HepG2 (cell line): ENCODE data around the gene SEPTIN10. TPM values are rescaled to one million over a fixed set of nuclear protein-coding genes. Genes with fewer than 3 reads are reported as not detected.

ENCODE experiments used
- ATF3 ChIP-seq: sonication (generic); formaldehyde crosslinking; IDR thresholded peaks from 2 replicates; pipeline ENCODE4 v1.4.0; 2020; ENCODE audit warnings: missing genetic modification reagents
- EEA1 ChIP-seq: sonication (generic); formaldehyde crosslinking; IDR thresholded peaks from 2 replicates; pipeline ENCODE4 v1.5.1; 2020; ENCODE audit warnings: mild to moderate bottlenecking, missing genetic modification reagents, borderline replicate concordance
- EED ChIP-seq: sonication (generic); formaldehyde crosslinking; IDR thresholded peaks from 2 replicates; pipeline ENCODE4 v1.5.0; 2020; ENCODE audit warnings: mild to moderate bottlenecking, missing genetic modification reagents
- FOSL1 ChIP-seq: sonication (generic); formaldehyde crosslinking; IDR thresholded peaks from 2 replicates; pipeline ENCODE4 v1.9.0; 2021; ENCODE audit warnings: missing genetic modification reagents, borderline replicate concordance
- HOXA3 ChIP-seq: sonication (generic); formaldehyde crosslinking; IDR thresholded peaks from 2 replicates; pipeline ENCODE4 v1.5.0; 2020; ENCODE audit warnings: missing genetic modification reagents
- NR2F6 ChIP-seq, 2 experiments: IDR thresholded peaks; 2 replicates each; pipeline ENCODE4 v1.6.1; 2016; ENCODE audit warnings: antibody characterized with exemption in 1 of 2, mild to moderate bottlenecking in 1 of 2
- POLR2A ChIP-seq, 2 experiments: IDR thresholded peaks; 2 replicates each; pipeline ENCODE4 v1.6.1; 2011; ENCODE audit warnings: low read depth in 2 of 2, low read length in 2 of 2, mild to moderate bottlenecking in 1 of 2, moderate library complexity in 1 of 2; ENCODE audit not compliant: insufficient read depth in 1 of 2
- SALL1 ChIP-seq: sonication (generic); formaldehyde crosslinking; IDR thresholded peaks from 2 replicates; pipeline ENCODE4 v1.8.0; 2022; ENCODE audit warnings: mild to moderate bottlenecking, missing genetic modification reagents
- ZBTB39 ChIP-seq: sonication (generic); formaldehyde crosslinking; IDR thresholded peaks from 2 replicates; pipeline ENCODE4 v1.5.0; 2020; ENCODE audit warnings: missing genetic modification reagents
- ZFP36 ChIP-seq: fragments of 150-350 bp; IDR thresholded peaks from 2 replicates; pipeline ENCODE4 v1.6.1; 2018; ENCODE audit warnings: borderline replicate concordance, low read length, low read depth; ENCODE audit not compliant: partially characterized antibody
- ZFP36L1 ChIP-seq: sonication (generic); formaldehyde crosslinking; IDR thresholded peaks from 2 replicates; pipeline ENCODE4 v1.8.0; 2022; ENCODE audit warnings: mild to moderate bottlenecking, missing genetic modification reagents, moderate library complexity
- ZFP62 ChIP-seq: sonication (generic); formaldehyde crosslinking; IDR thresholded peaks from 2 replicates; pipeline ENCODE4 v1.4.0; 2020; ENCODE audit warnings: missing genetic modification reagents
- ZFP90 ChIP-seq: sonication (generic); formaldehyde crosslinking; IDR thresholded peaks from 2 replicates; pipeline ENCODE4 v1.8.0; 2022; ENCODE audit warnings: missing genetic modification reagents, mild to moderate bottlenecking, inconsistent platforms, borderline replicate concordance
- ZGPAT ChIP-seq: IDR thresholded peaks from 2 replicates; pipeline ENCODE4 v1.6.1; 2016; ENCODE audit warnings: mild to moderate bottlenecking
- ZHX2 ChIP-seq, 2 experiments: sonication (generic) in 1 of 2; formaldehyde crosslinking in 1 of 2; IDR thresholded peaks; 2 replicates each; pipeline versions ENCODE4 v1.6.1 to v1.9.0; 2014 to 2022; ENCODE audit warnings: antibody characterized with exemption in 1 of 2, borderline replicate concordance in 1 of 2, inconsistent platforms in 1 of 2, low read depth in 1 of 2, missing genetic modification reagents in 1 of 2
- ZNF562 ChIP-seq: sonication (generic); formaldehyde crosslinking; IDR thresholded peaks from 2 replicates; pipeline ENCODE4 v1.8.0; 2022; ENCODE audit warnings: missing genetic modification reagents, borderline replicate concordance
- ZNF607 ChIP-seq: sonication (generic); formaldehyde crosslinking; IDR thresholded peaks from 2 replicates; pipeline ENCODE4 v1.5.1; 2020; ENCODE audit warnings: missing genetic modification reagents, mild to moderate bottlenecking, borderline replicate concordance
- ZNF768 ChIP-seq: sonication (generic); formaldehyde crosslinking; IDR thresholded peaks from 2 replicates; pipeline ENCODE4 v1.4.0; 2020; ENCODE audit warnings: missing genetic modification reagents
- polyA plus RNA-seq, 8 experiments: library from polyadenylated mRNA; depleted of rRNA in 3 of 8; stranded (reverse) in 7 of 8; unstranded in 1 of 8; fragments of >200 nt; fragmentation: Illumina TruSeq in 4 of 8; extraction: Trizol in 4 of 8; gene quantifications; 2 replicates each; pipeline versions ENCODE4 v1.2.1 to v1.2.3, GENCODE V29; 2011 to 2016; ENCODE audit warnings: low read depth in 4 of 8, missing spikeins in 1 of 8, mixed read lengths in 1 of 8; ENCODE audit not compliant: insufficient read depth in 1 of 8
- total RNA-seq, 5 experiments: library from RNA; depleted of rRNA; stranded (reverse); fragments of >200 nt; fragmentation: Illumina TruSeq; extraction: Trizol; gene quantifications; 2 replicates each; pipeline ENCODE4 v1.2.3, GENCODE V29; 2016; ENCODE audit warnings: low read depth in 1 of 5

Gene SEPTIN10
- total and polyA plus RNA-seq, 2 of the 13 experiments (the other 11 are each of a cell fraction or from before 2014, with no cell fraction given): 45.8 to 67.5 TPM

GRCh38 chr2:109630441-109631430, 17.0 kb upstream of the SEPTIN10 start (continued):
- TF ChIP-seq ZHX2 (IDR thresholded peaks at IDR 0.05; ENCODE audit: low read depth): no peak
- TF ChIP-seq ZHX2 (CRISPR knock-in tag; IDR thresholded peaks at IDR 0.05; ENCODE audit: borderline replicate concordance): no peak
- no peak for TF ChIP-seq ZNF607 (CRISPR knock-in tag)
- TF ChIP-seq ZNF562 (CRISPR knock-in tag): no peak
- no peak for TF ChIP-seq ZBTB39
- TF ChIP-seq ZFP36: no peak
- peak; percentile 66 for TF ChIP-seq ZGPAT
- TF ChIP-seq EED (CRISPR knock-in tag): no peak
- no peak for TF ChIP-seq ZFP62
- TF ChIP-seq SALL1 (CRISPR knock-in tag): peak; percentile 92
- TF ChIP-seq ZFP90: no peak
- no peak for TF ChIP-seq EEA1 (CRISPR knock-in tag)
- TF ChIP-seq ZFP36L1 (CRISPR knock-in tag): no peak
- peak; percentile 43; the same call in 1 of the 2 replicates for TF ChIP-seq ZNF768 (CRISPR knock-in tag)
- peak; percentile 64 for TF ChIP-seq NR2F6 (IDR thresholded peaks at IDR 0.05)
- TF ChIP-seq NR2F6 (CRISPR knock-in tag; IDR thresholded peaks at IDR 0.05): peak; percentile 85
- TF ChIP-seq POLR2A (IDR thresholded peaks at IDR 0.05; ENCODE audit: insufficient read depth in 1 of 2, low read depth in 2 of 2, low read length in 2 of 2): no peak
- no peak for TF ChIP-seq ATF3 (CRISPR knock-in tag)
- TF ChIP-seq FOSL1 (CRISPR knock-in tag): no peak
- TF ChIP-seq HOXA3 (CRISPR knock-in tag): peak; percentile 53; the same call in 1 of the 2 replicates
